Measurements from ENCODE around the gene ERICH2.

The ERICH2 gene

GRCh38 chr2:170812710-170813600, 42.8 kb downstream of the ERICH2 start:
- no peaks in the 10 kb centered on the region for H3K9me3 ChIP-seq (ENCODE audit: control insufficient read depth, insufficient read depth, low read length)
- H3K27me3 ChIP-seq (ENCODE audit: control insufficient read depth, insufficient read depth, low read length): peaks cover 47% of the 10 kb centered on the region
- H3K4me1 ChIP-seq (ENCODE audit: control insufficient read depth, insufficient read depth, low read length): peaks cover 3% of the 10 kb centered on the region
- H3K36me3 ChIP-seq (ENCODE audit: control insufficient read depth, insufficient read depth, low read length): no peaks in the 10 kb centered on the region
- no peak overlapping the region for H3K9ac ChIP-seq (ENCODE audit: low read depth, low read length)
- peak overlapping the region; percentile 62 for H3K4me3 ChIP-seq (ENCODE audit: low read depth, low read length)

GRCh38 chr2:170813611-170814532, 43.7 kb downstream of the ERICH2 start:
- H3K27me3 ChIP-seq (ENCODE audit: control insufficient read depth, insufficient read depth, low read length): peaks cover 56% of the 10 kb centered on the region
- no peaks in the 10 kb centered on the region for H3K9me3 ChIP-seq (ENCODE audit: control insufficient read depth, insufficient read depth, low read length)
- H3K4me3 ChIP-seq (ENCODE audit: low read depth, low read length): peak overlapping the region; percentile 62
- H3K4me1 ChIP-seq (ENCODE audit: control insufficient read depth, insufficient read depth, low read length): peaks cover 4% of the 10 kb centered on the region
- no peak overlapping the region for H3K9ac ChIP-seq (ENCODE audit: low read depth, low read length)
- H3K36me3 ChIP-seq (ENCODE audit: control insufficient read depth, insufficient read depth, low read length): no peaks in the 10 kb centered on the region

- no peak overlapping the region for H3K9ac ChIP-seq (ENCODE audit: low read depth, low read length)
- H3K9me3 ChIP-seq (ENCODE audit: control insufficient read depth, insufficient read depth, low read length): no peaks in the 10 kb centered on the region
- H3K4me1 ChIP-seq (ENCODE audit: control insufficient read depth, insufficient read depth, low read length): peaks cover 6% of the 10 kb centered on the region
- no peaks in the 10 kb centered on the region for H3K36me3 ChIP-seq (ENCODE audit: control insufficient read depth, insufficient read depth, low read length)
- H3K27me3 ChIP-seq (ENCODE audit: control insufficient read depth, insufficient read depth, low read length): peaks cover 64% of the 10 kb centered on the region
- H3K4me3 ChIP-seq (ENCODE audit: low read depth, low read length): peak overlapping the region; percentile 44
Observed at GRCh38 chr2:170814533-170815230, 44.5 kb downstream of the ERICH2 start.

- Histone ChIP-seq H3K27me3 (ENCODE audit: control insufficient read depth, insufficient read depth, low read length) (peaks cover 70% of the 10 kb centered on the region), H3K36me3 (ENCODE audit: control insufficient read depth, insufficient read depth, low read length) (no peaks in the 10 kb centered on the region), H3K4me1 (ENCODE audit: control insufficient read depth, insufficient read depth, low read length) (peaks cover 6% of the 10 kb centered on the region), H3K9ac (ENCODE audit: low read depth, low read length) (no peak overlapping the region), H3K4me3 (ENCODE audit: low read depth, low read length) (peak overlapping the region; percentile 44), H3K9me3 (ENCODE audit: control insufficient read depth, insufficient read depth, low read length) (no peaks in the 10 kb centered on the region)
Observed at GRCh38 chr2:170815311-170815710, 45.1 kb downstream of the ERICH2 start.

- Histone ChIP-seq H3K4me3 (ENCODE audit: low read depth, low read length) (peak overlapping the region; percentile 44), H3K9ac (ENCODE audit: low read depth, low read length) (no peak overlapping the region), H3K36me3 (ENCODE audit: control insufficient read depth, insufficient read depth, low read length) (no peaks in the 10 kb centered on the region), H3K4me1 (ENCODE audit: control insufficient read depth, insufficient read depth, low read length) (peaks cover 11% of the 10 kb centered on the region), H3K27me3 (ENCODE audit: control insufficient read depth, insufficient read depth, low read length) (peaks cover 76% of the 10 kb centered on the region), H3K9me3 (ENCODE audit: control insufficient read depth, insufficient read depth, low read length) (no peaks in the 10 kb centered on the region)
Observed at GRCh38 chr2:170815746-170816503, 45.7 kb downstream of the ERICH2 start.

- H3K4me1 ChIP-seq (ENCODE audit: control insufficient read depth, insufficient read depth, low read length): peaks cover 11% of the 10 kb centered on the region
- peak within 1 kb of the TSS; percentile 60 for H3K4me3 ChIP-seq (ENCODE audit: low read depth, low read length)
- peaks cover 83% of the 10 kb centered on the region for H3K27me3 ChIP-seq (ENCODE audit: control insufficient read depth, insufficient read depth, low read length)
- H3K9me3 ChIP-seq (ENCODE audit: control insufficient read depth, insufficient read depth, low read length): no peaks in the 10 kb centered on the region
- H3K36me3 ChIP-seq (ENCODE audit: control insufficient read depth, insufficient read depth, low read length): no peaks in the 10 kb centered on the region
- H3K9ac ChIP-seq (ENCODE audit: low read depth, low read length): no peak within 1 kb of the TSS
Observed at GRCh38 chr2:170816504-170817092, 46.4 kb downstream of the ERICH2 start, which contains the start of gene GAD1. GAD1 (plus strand) TSS chr2:170816887; CDS start chr2:170818592, 1,705 bp downstream.

GRCh38 chr2:170817093-170818035, 47.2 kb downstream of the ERICH2 start:
- Histone ChIP-seq H3K4me1 (ENCODE audit: control insufficient read depth, insufficient read depth, low read length) (peaks cover 12% of the 10 kb centered on the region), H3K9me3 (ENCODE audit: control insufficient read depth, insufficient read depth, low read length) (no peaks in the 10 kb centered on the region), H3K27me3 (ENCODE audit: control insufficient read depth, insufficient read depth, low read length) (peaks cover 91% of the 10 kb centered on the region), H3K4me3 (ENCODE audit: low read depth, low read length) (peak overlapping the region; percentile 60), H3K36me3 (ENCODE audit: control insufficient read depth, insufficient read depth, low read length) (no peaks in the 10 kb centered on the region), H3K9ac (ENCODE audit: low read depth, low read length) (no peak overlapping the region)

GRCh38 chr2:170818036-170818751, 48.0 kb downstream of the ERICH2 start:
- Histone ChIP-seq H3K9me3 (ENCODE audit: control insufficient read depth, insufficient read depth, low read length) (no peaks in the 10 kb centered on the region), H3K9ac (ENCODE audit: low read depth, low read length) (no peak overlapping the region), H3K4me3 (ENCODE audit: low read depth, low read length) (peak overlapping the region; percentile 61), H3K36me3 (ENCODE audit: control insufficient read depth, insufficient read depth, low read length) (no peaks in the 10 kb centered on the region), H3K27me3 (ENCODE audit: control insufficient read depth, insufficient read depth, low read length) (peaks cover 98% of the 10 kb centered on the region), H3K4me1 (ENCODE audit: control insufficient read depth, insufficient read depth, low read length) (peaks cover 15% of the 10 kb centered on the region)

- no peak overlapping the region for H3K9ac ChIP-seq (ENCODE audit: low read depth, low read length)
- H3K9me3 ChIP-seq (ENCODE audit: control insufficient read depth, insufficient read depth, low read length): no peaks in the 10 kb centered on the region
- H3K36me3 ChIP-seq (ENCODE audit: control insufficient read depth, insufficient read depth, low read length): no peaks in the 10 kb centered on the region
- H3K4me1 ChIP-seq (ENCODE audit: control insufficient read depth, insufficient read depth, low read length): peaks cover 15% of the 10 kb centered on the region
- H3K4me3 ChIP-seq (ENCODE audit: low read depth, low read length): peak overlapping the region; percentile 61
- H3K27me3 ChIP-seq (ENCODE audit: control insufficient read depth, insufficient read depth, low read length): peaks cover 95% of the 10 kb centered on the region
Observed at GRCh38 chr2:170818752-170819470, 48.7 kb downstream of the ERICH2 start.
